ENCODE data around the gene COL23A1.

The COL23A1 gene

DNA sequence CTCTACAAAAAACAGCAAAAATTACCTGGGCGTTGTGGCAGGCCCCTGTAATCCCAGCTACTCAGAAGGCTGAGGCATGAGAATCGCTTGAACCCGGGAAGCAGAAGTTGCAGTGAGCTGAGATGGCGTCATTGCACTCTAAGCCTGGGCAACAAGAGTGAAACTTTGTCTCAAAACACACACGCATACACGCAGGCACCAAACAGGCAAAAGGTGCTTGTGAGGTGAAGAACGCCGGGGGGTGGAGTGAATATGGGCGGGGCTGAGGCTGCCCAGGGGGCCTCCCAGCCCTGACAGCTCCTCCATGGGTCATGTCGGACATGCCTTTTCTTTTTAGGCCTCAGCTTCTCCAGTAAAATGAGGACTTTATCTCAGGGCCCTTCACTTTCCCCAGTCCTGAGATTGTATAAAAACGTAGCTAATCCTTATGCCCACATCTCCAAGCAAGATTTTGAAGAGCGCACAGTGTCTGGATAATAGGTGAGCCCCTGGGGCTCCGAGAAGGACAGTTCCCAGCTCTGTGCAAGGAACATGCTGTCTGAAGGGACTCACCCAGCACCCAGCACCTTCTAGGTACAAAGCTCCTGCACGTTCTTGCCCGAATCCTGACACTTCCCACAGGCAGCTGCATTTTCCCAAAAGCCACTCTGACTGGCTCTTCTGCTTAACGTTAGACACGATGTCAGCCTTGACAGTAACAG lies 168.3 kb downstream of the COL23A1 start:
- no peak overlapping the region for H3K27ac ChIP-seq

DNA sequence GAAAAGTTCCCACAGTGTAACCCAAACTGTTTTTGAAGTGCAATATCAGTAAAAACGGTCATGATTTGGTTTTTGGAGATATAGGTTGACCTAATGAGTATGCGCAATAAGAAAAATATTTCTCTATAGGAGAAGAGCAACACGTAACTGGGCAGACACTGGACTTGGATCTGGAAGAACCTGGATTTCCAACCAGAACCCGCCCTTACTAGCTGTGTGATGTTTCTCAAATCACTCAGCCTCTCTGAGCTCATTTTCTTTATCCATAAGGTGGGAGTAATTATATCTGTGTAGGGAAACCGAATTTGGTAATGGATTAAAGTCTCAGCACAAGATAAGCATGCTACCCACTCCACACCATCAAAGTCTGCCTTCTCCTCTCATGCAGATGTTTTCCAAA lies 169.1 kb downstream of the COL23A1 start:
- TF ChIP-seq, protein P1, sequence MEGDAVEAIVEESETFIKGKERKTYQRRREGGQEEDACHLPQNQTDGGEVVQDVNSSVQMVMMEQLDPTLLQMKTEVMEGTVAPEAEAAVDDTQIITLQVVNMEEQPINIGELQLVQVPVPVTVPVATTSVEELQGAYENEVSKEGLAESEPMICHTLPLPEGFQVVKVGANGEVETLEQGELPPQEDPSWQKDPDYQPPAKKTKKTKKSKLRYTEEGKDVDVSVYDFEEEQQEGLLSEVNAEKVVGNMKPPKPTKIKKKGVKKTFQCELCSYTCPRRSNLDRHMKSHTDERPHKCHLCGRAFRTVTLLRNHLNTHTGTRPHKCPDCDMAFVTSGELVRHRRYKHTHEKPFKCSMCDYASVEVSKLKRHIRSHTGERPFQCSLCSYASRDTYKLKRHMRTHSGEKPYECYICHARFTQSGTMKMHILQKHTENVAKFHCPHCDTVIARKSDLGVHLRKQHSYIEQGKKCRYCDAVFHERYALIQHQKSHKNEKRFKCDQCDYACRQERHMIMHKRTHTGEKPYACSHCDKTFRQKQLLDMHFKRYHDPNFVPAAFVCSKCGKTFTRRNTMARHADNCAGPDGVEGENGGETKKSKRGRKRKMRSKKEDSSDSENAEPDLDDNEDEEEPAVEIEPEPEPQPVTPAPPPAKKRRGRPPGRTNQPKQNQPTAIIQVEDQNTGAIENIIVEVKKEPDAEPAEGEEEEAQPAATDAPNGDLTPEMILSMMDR (conservative IDR thresholded peaks at IDR 0.05) = no peak
- H3K27ac ChIP-seq = no peak overlapping the region

More for the DNA sequence above, 168.3 kb downstream of the COL23A1 start:
- TF ChIP-seq, protein P1 (conservative IDR thresholded peaks at IDR 0.05) = no peak

DNA sequence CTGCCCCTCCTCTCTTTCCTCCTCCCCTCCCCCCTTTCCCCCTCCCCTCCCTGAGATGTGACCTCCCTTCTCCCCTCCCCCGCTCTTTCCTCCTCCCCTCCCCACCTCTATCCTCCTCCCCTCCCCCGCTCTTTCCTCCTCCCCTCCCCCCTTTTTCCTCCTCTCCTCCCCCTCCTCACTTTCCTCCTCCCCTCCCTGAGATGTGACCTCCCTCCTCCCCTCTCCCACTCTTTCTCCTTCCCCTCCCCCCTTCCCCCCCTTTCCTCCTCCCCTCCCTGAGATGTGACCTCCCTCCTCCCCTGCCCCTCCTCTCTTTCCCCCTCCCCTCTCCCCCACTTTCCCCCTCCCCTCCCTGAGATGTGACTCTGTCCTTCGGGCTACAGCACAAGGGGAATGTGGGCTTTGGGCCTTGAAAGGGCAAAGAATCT lies 169.8 kb downstream of the COL23A1 start:
- TF ChIP-seq, protein P1 (conservative IDR thresholded peaks at IDR 0.05) = no peak
- H3K27ac ChIP-seq = no peak overlapping the region

DNA sequence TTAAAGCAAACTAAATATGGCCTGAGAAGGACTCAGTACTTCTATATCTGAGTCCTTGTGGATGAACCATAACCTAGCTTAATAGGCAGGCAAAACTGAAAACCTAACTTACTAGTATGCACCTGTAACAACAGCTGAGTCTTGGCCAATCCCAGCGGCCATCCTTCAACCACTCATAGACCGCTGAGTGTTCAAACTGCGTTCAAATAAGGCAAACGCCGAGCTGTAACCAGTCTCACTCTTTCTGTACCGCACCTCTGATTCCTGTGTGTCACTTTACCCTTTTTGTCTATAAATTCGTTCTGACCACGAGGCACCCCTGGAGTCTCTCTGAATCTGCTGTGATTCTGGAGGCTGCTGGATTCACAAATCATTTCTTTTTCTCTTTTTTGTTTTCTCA lies 170.5 kb downstream of the COL23A1 start:
- no peak overlapping the region for H3K27ac ChIP-seq
- TF ChIP-seq, protein P1 (conservative IDR thresholded peaks at IDR 0.05) = no peak

DNA sequence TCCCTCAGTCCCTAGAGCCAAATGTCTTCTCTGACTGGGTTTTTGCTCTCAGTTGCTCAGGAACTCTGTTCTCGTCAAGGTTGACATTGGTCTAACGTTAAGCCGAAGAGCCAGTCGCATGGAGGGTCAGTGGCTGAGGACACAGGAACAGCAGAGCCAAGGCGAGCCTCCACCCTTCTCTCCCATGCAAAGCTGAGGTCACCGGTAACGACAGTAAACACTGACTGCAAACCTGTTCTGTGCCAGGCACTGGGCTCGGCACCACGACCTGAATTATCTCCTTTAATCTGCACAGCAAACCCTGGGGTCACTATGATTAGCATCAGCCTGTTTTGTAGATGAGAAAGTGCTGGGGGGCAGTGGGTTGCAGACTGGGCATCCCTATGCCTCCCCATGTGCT lies 171.0 kb downstream of the COL23A1 start:
- no peak overlapping the region for H3K27ac ChIP-seq
- TF ChIP-seq, protein P1 (conservative IDR thresholded peaks at IDR 0.05) = no peak

DNA sequence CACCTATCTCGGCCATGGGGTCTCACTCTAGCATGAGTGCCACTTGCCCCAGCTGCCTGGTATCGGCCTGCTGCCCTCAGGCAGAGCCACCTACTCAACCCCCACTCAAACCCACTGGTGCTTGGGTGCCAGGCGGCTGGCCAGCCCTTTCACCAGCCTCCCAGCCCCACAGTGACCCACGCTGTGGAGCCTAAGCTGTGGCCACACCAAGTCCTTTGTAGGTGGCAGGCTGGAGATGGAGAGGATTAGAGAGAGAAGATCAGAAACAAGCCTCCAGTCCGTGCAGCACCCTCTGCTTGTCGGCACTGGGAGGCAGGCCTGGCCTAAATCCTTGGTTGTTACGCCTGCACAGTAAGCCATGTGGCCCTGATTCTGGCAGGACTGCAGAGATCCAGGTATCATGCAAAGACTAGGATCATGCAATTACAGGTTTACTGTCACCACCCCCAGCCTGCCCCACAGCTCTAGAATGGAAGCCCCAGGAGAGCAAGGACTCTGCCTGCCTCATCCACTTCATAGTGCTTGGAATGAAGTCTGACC lies 171.7 kb downstream of the COL23A1 start:
- no peak overlapping the region for H3K27ac ChIP-seq

DNA sequence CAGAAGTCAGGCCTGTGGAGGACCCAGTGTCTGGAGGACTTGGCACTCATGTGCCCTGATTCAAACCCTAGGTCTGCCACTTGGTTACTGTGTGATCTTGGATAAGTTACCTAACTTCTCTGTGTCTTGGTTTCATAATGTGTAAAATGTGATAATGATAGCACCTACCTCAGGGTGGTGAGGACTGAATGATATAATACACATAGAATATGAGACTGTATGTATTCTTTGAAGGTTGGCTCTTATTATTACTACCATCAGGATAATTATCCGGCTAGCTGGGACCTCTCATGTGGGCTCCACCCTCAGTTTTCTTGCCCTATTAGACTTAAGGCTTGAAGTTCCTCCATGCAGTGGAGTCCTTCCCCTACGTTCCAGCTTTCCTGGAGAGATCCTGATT lies 172.2 kb downstream of the COL23A1 start:
- TF ChIP-seq, protein P1 (conservative IDR thresholded peaks at IDR 0.05) = no peak
- H3K27ac ChIP-seq = no peak overlapping the region

More for the DNA sequence above, 171.7 kb downstream of the COL23A1 start:
- TF ChIP-seq, protein P1 (conservative IDR thresholded peaks at IDR 0.05) = no peak

Measured in VCaP (cell line).